Smooth muscle cell of the brain vasculature (primary cell): Measurements from ENCODE around the gene SLC2A4RG.

Source experiments
- DNase-seq: peaks from one replicate; pipeline ENCODE4 v3.0.0-alpha.2; 2012; ENCODE audit warnings: low read depth, low spot score

Gene SLC2A4RG

GRCh38 chr20:63699466-63700198, 39.9 kb upstream of the SLC2A4RG start:
- DNase-seq, result no peak

- DNase-seq, result no peak
Measured at GRCh38 chr20:63700199-63701050, 39.2 kb upstream of the SLC2A4RG start.

GRCh38 chr20:63701051-63701328, 38.6 kb upstream of the SLC2A4RG start:
- DNase-seq, result no peak

- no peak for DNase-seq
Measured at GRCh38 chr20:63701329-63702035, 38.1 kb upstream of the SLC2A4RG start.

- no peak for DNase-seq
Measured at GRCh38 chr20:63702036-63702665, 37.4 kb upstream of the SLC2A4RG start.

GRCh38 chr20:63702751-63703470, 36.7 kb upstream of the SLC2A4RG start:
- no peak for DNase-seq

GRCh38 chr20:63703471-63703975, 36.1 kb upstream of the SLC2A4RG start:
- no peak for DNase-seq

- DNase-seq, result no peak
Measured at GRCh38 chr20:63703976-63704748, 35.4 kb upstream of the SLC2A4RG start.

GRCh38 chr20:63704749-63705117, 34.8 kb upstream of the SLC2A4RG start:
- no peak for DNase-seq

GRCh38 chr20:63705232-63706026, 34.1 kb upstream of the SLC2A4RG start:
- DNase-seq, result no peak

- no peak for DNase-seq
Measured at GRCh38 chr20:63706027-63706695, 33.4 kb upstream of the SLC2A4RG start.

GRCh38 chr20:63706852-63707557, 32.6 kb upstream of the SLC2A4RG start:
- DNase-seq, result no peak

- no peak for DNase-seq
Measured at GRCh38 chr20:63707558-63708300, 31.8 kb upstream of the SLC2A4RG start, which contains the start of the genes ARFRP1 and ZGPAT. Gene ARFRP1, minus strand, starts transcription at chr20:63707976. Its CDS starts 885 bp downstream, at chr20:63707091. Gene ZGPAT, plus strand, starts transcription at chr20:63708039. Its CDS starts 542 bp downstream, at chr20:63708581.

GRCh38 chr20:63708301-63709148, 31.1 kb upstream of the SLC2A4RG start:
- no peak for DNase-seq

GRCh38 chr20:63709149-63709527, 30.4 kb upstream of the SLC2A4RG start:
- no peak for DNase-seq

- no peak for DNase-seq
Measured at GRCh38 chr20:63711085-63711645, 28.4 kb upstream of the SLC2A4RG start.
